Trophoblast cell (in vitro differentiated cells and primary cell): ENCODE data around the gene AKAP6.

ENCODE experiments used
- DNase-seq, 2 donors: peaks; one replicate each; pipeline ENCODE4 v3.0.0-alpha.2; 2016
- H2AFZ ChIP-seq: 2 replicates; pipeline ENCODE4 v1.6.1; 2013; ENCODE audit warnings: low read length, moderate library complexity, mild to moderate bottlenecking; ENCODE audit not compliant: insufficient read depth, poor library complexity
- H2AK5ac ChIP-seq: 2 replicates; pipeline ENCODE4 v1.6.1; 2013; ENCODE audit warnings: mild to moderate bottlenecking, low read length
- H2BK120ac ChIP-seq: 2 replicates; pipeline ENCODE4 v1.6.1; 2013; ENCODE audit warnings: low read length, mild to moderate bottlenecking, moderate library complexity; ENCODE audit not compliant: insufficient read depth, poor library complexity
- H2BK12ac ChIP-seq: 2 replicates; pipeline ENCODE4 v1.6.1; 2013; ENCODE audit warnings: mild to moderate bottlenecking, low read length, moderate library complexity
- H2BK5ac ChIP-seq: 2 replicates; pipeline ENCODE4 v1.6.1; 2013; ENCODE audit warnings: low read length, low read depth, moderate library complexity, mild to moderate bottlenecking; ENCODE audit not compliant: poor library complexity
- H3K14ac ChIP-seq: 2 replicates; pipeline ENCODE4 v1.6.1; 2013; ENCODE audit warnings: mild to moderate bottlenecking, low read length
- H3K18ac ChIP-seq: 2 replicates; pipeline ENCODE4 v1.6.1; 2013; ENCODE audit warnings: mild to moderate bottlenecking, low read length
- H3K23ac ChIP-seq: 2 replicates; pipeline ENCODE4 v1.6.1; 2013; ENCODE audit warnings: low read length
- H3K27ac ChIP-seq: 2 replicates; pipeline ENCODE4 v1.5.1; 2013; ENCODE audit warnings: low read depth, mild to moderate bottlenecking, inconsistent platforms, low read length, moderate library complexity
- H3K27me3 ChIP-seq: 2 replicates; pipeline ENCODE4 v1.6.1; 2013; ENCODE audit warnings: inconsistent platforms, mild to moderate bottlenecking, low read length, moderate library complexity; ENCODE audit not compliant: insufficient read depth
- H3K36me3 ChIP-seq, 2 experiments: 1 replicate in 1 of 2; 2 replicates in 1 of 2; pipeline ENCODE4 v1.6.1; 2013; ENCODE audit warnings: low read length in 2 of 2, mild to moderate bottlenecking in 2 of 2, moderate library complexity in 1 of 2; ENCODE audit not compliant: insufficient read depth in 2 of 2, control insufficient read depth in 1 of 2
- H3K4ac ChIP-seq: 2 replicates; pipeline ENCODE4 v1.6.1; 2013; ENCODE audit warnings: low read depth, mild to moderate bottlenecking, low read length, moderate library complexity
- H3K4me1 ChIP-seq, 2 experiments: 1 replicate in 1 of 2; 2 replicates in 1 of 2; pipeline ENCODE4 v1.6.1; 2013; ENCODE audit warnings: low read length in 2 of 2, mild to moderate bottlenecking in 2 of 2, moderate library complexity in 1 of 2; ENCODE audit not compliant: insufficient read depth in 2 of 2, control insufficient read depth in 1 of 2
- H3K4me2 ChIP-seq: 2 replicates; pipeline ENCODE4 v1.6.1; 2013; ENCODE audit warnings: inconsistent platforms, mild to moderate bottlenecking, low read length, moderate library complexity
- H3K4me3 ChIP-seq: 2 replicates; pipeline ENCODE4 v1.5.1; 2013; ENCODE audit warnings: mild to moderate bottlenecking, low read depth, low read length, inconsistent platforms
- H3K79me1 ChIP-seq: one replicate; pipeline ENCODE4 v1.6.1; 2013; ENCODE audit warnings: low read length
- H3K79me2 ChIP-seq: 2 replicates; pipeline ENCODE4 v1.6.1; 2013; ENCODE audit warnings: low read length, mild to moderate bottlenecking; ENCODE audit not compliant: control insufficient read depth, insufficient read depth, poor library complexity
- H3K9ac ChIP-seq: 2 replicates; pipeline ENCODE4 v1.6.1; 2013; ENCODE audit warnings: mild to moderate bottlenecking, low read length
- H3K9me3 ChIP-seq: 2 replicates; pipeline ENCODE4 v1.6.1; 2013; ENCODE audit warnings: low read depth, mild to moderate bottlenecking, control low read depth, inconsistent platforms, low read length; ENCODE audit not compliant: insufficient read depth
- H4K12ac ChIP-seq: 2 replicates; pipeline ENCODE4 v1.6.1; 2013; ENCODE audit warnings: low read depth, mild to moderate bottlenecking, low read length, moderate library complexity
- H4K8ac ChIP-seq: 2 replicates; pipeline ENCODE4 v1.6.1; 2013; ENCODE audit warnings: low read depth, mild to moderate bottlenecking, low read length, moderate library complexity
- H4K91ac ChIP-seq: one replicate; pipeline ENCODE4 v1.6.1; 2013; ENCODE audit warnings: low read depth, mild to moderate bottlenecking, low read length, moderate library complexity
- WGBS: extraction: QIAGEN DNeasy Blood & Tissue Kit; methylation state at CpG from one replicate; pipeline ENCODE4 v1.1.7; 2013; ENCODE audit warnings: missing lambda C conversion rate; ENCODE audit not compliant: insufficient read length, insufficient coverage; ENCODE audit errors: extremely low coverage; 5-methylcytosine and 5-hydroxymethylcytosine counted together

The AKAP6 gene

DNA sequence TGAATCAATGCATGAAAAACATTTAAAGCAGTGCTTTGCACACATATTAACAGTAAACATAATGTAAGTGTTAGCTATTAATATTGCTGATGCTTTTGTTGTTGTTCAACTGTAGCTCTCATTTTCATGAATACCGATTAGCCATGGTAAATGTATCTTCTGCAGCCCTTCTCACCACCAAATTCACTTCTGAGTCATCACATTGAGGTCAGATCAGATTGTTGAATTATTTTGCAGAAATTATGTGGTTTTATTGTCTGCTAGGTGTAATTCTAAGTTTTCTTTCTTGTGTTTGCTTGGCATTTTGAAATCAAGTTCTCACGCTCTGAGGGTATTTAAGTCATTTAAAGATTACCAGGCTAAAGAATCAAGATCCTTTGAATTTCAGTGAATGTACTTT, 74.6 kb downstream of the AKAP6 start:
- H3K18ac ChIP-seq, result no peak overlapping the region
- no peaks in the 10 kb centered on the region for H3K27me3 ChIP-seq
- H4K91ac ChIP-seq, result no peak overlapping the region
- H3K79me1 ChIP-seq, result no peaks in the 10 kb centered on the region
- no peak overlapping the region for H2AFZ ChIP-seq
- H2BK120ac ChIP-seq, result no peak overlapping the region
- no peak overlapping the region for H3K4me3 ChIP-seq
- DNase-seq, result no peak
- no peak overlapping the region for H3K4ac ChIP-seq
- no peak overlapping the region for H4K12ac ChIP-seq
- WGBS, result no CpG with 5 or more reads among the region's 2 CpGs
- H2AK5ac ChIP-seq, result no peak overlapping the region
- H4K8ac ChIP-seq, result no peak overlapping the region
- no peaks in the 10 kb centered on the region for H3K36me3 ChIP-seq
- no peak overlapping the region for H3K27ac ChIP-seq
- H2BK5ac ChIP-seq, result no peak overlapping the region
- no peaks in the 10 kb centered on the region for H3K9me3 ChIP-seq
- H3K4me2 ChIP-seq, result no peak overlapping the region
- peaks cover 3 to 4% of the 10 kb centered on the region in 2 experiments for H3K4me1 ChIP-seq
- H2BK12ac ChIP-seq, result no peak overlapping the region
- H3K9ac ChIP-seq, result no peak overlapping the region
- H3K23ac ChIP-seq, result no peak overlapping the region
- H3K79me2 ChIP-seq, result no peaks in the 10 kb centered on the region
- no peak overlapping the region for H3K14ac ChIP-seq

DNA sequence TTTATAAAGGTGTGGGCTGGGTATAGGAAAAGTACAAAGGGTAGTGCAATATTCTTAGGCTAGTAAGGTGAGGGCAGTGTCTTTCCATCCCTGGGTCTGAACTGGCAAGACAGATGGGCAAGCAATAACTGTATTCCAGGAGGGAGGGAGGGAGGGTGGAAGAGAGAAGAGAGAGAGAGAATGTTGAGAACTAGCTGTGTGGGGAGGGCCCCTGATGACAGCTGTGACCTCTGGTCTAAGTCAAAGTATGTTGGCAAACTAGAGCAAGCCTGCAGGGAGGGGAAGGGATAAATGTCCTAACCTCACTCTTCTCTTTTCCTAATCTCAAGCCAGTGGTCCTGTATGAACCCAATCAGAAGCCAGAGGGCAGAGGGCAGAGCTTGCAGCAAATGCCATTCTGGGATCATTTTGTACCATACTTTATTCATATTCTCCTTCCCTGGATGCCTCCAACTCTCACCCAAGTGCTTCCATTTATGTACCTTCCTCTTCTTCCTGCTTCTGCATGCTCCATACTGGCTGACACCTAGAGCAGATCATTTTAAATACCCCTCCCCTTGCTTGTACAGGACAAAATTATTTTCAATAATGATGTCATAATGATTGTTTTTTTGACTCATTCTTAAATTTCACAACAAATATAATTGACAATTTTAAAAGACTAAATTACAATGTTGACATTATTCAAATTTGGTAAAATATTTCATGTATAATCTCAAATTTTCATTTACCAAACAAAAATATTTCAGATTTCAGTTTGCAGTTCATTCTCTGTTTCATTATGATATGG, 75.9 kb downstream of the AKAP6 start:
- no peaks in the 10 kb centered on the region for H3K79me1 ChIP-seq
- no peak overlapping the region for H3K4me3 ChIP-seq
- no peak overlapping the region for H3K18ac ChIP-seq

DNA sequence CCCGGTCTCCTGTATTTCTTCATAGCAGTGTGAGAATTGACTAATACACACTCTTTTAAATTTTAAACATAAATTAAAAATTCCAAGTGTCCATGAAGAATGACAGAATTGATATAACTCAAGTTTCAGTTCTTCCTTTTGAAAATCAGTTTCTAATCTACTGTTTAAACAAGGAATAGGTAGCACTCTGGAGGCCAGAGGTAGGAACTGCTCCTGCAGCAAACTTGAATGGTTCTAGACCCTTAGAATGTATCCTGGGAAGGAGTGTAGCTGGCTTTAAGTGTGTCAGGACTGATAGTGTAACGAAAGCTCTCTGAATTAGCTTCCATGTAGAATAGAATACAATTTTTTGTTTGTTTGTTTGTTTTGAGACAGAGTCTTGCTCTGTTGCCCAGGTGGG, 76.8 kb downstream of the AKAP6 start:
- WGBS, result no CpG with 5 or more reads among the region's 2 CpGs
- Histone ChIP-seq H3K23ac (no peak overlapping the region), H3K18ac (no peak overlapping the region)

More for the DNA sequence above, 75.9 kb downstream of the AKAP6 start:
- Histone ChIP-seq H3K4ac (no peak overlapping the region), H2AFZ (no peak overlapping the region), H4K12ac (no peak overlapping the region), H2AK5ac (no peak overlapping the region), H4K8ac (peak overlapping the region; percentile 10), H3K27me3 (no peaks in the 10 kb centered on the region), H2BK5ac (no peak overlapping the region), H3K9me3 (no peaks in the 10 kb centered on the region), H3K36me3 (no peaks in the 10 kb centered on the region), H2BK12ac (peak overlapping the region; percentile 31), H4K91ac (no peak overlapping the region), H3K23ac (no peak overlapping the region), H3K27ac (no peak overlapping the region), H3K14ac (peak overlapping the region; percentile 51), H3K4me2 (no peak overlapping the region), H3K79me2 (no peaks in the 10 kb centered on the region), H2BK120ac (no peak overlapping the region), H3K4me1 (peaks cover 3 to 4% of the 10 kb centered on the region in 2 experiments), H3K9ac (no peak overlapping the region)
- DNase-seq, result no peak

DNA sequence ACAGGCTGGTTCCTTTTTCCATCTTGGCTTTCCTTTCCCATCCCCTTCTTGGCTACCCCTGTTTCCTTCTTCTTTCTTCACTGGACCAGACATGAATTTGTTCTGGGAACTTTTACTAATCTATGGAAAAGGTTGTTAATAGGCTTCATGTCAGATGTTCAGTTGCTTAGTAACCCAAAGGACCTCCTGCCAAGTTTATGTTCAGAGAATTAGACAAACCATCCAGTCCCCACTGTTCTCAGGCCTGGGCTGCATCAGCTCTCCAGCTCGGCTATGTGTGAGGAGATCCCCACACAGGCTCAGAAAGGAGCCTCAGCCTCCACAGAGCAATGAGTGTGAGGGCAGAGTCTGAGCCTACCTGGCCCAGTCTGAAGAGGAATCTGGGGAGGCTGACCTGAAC, 78.0 kb downstream of the AKAP6 start:
- Histone ChIP-seq H4K8ac (no peak overlapping the region), H3K18ac (no peak overlapping the region), H2AK5ac (no peak overlapping the region), H3K9me3 (no peaks in the 10 kb centered on the region), H3K4ac (no peak overlapping the region), H4K12ac (no peak overlapping the region), H3K79me1 (no peaks in the 10 kb centered on the region), H3K27me3 (no peaks in the 10 kb centered on the region), H3K27ac (no peak overlapping the region), H3K14ac (peak overlapping the region; percentile 51), H3K79me2 (no peaks in the 10 kb centered on the region), H2BK5ac (no peak overlapping the region), H2BK120ac (no peak overlapping the region), H4K91ac (no peak overlapping the region), H3K9ac (no peak overlapping the region), H3K36me3 (no peaks in the 10 kb centered on the region), H3K23ac (no peak overlapping the region), H3K4me1 (peaks cover 3 to 4% of the 10 kb centered on the region in 2 experiments), H3K4me2 (no peak overlapping the region), H2AFZ (no peak overlapping the region), H2BK12ac (peak overlapping the region; percentile 52), H3K4me3 (no peak overlapping the region)
- WGBS, result no CpG with 5 or more reads among the region's 1 CpG
- no peak for DNase-seq

More for the DNA sequence above, 76.8 kb downstream of the AKAP6 start:
- Histone ChIP-seq H2AFZ (no peak overlapping the region), H3K4ac (no peak overlapping the region), H3K79me2 (no peaks in the 10 kb centered on the region), H3K4me1 (peaks cover 3 to 4% of the 10 kb centered on the region in 2 experiments), H3K36me3 (no peaks in the 10 kb centered on the region), H2BK120ac (no peak overlapping the region), H3K4me3 (no peak overlapping the region), H2BK12ac (no peak overlapping the region), H4K12ac (no peak overlapping the region), H3K27me3 (no peaks in the 10 kb centered on the region), H4K91ac (no peak overlapping the region), H2BK5ac (no peak overlapping the region), H3K4me2 (no peak overlapping the region), H2AK5ac (no peak overlapping the region), H3K79me1 (no peaks in the 10 kb centered on the region), H3K9ac (no peak overlapping the region), H4K8ac (no peak overlapping the region), H3K27ac (no peak overlapping the region), H3K14ac (no peak overlapping the region), H3K9me3 (no peaks in the 10 kb centered on the region)
- DNase-seq, result no peak
